SK-N-SH (cell line): Measurements from ENCODE around the gene STAMBP. TPM values are rescaled to one million over a fixed set of nuclear protein-coding genes. Genes with fewer than 3 reads are reported as not detected.

Experiments
- CTCF ChIA-PET: fragments of 300-600, 350-600 bp; formaldehyde crosslinking; extraction: SDS; loops from one replicate; lab custom pipeline; 2021; lab: Yijun Ruan, JAX
- POLR2A ChIA-PET: fragments of 350-600 bp; sonication (Branson Sonifier 250); formaldehyde crosslinking; extraction: SDS; loops from one replicate; lab custom pipeline; 2020; ENCODE audit warnings: antibody characterized with exemption, inconsistent platforms; lab: Yijun Ruan, JAX
- DNase-seq: peaks from one replicate; pipeline ENCODE4 v3.0.0; 2012
- H2AFZ ChIP-seq: fragments of 200-600 bp; sonication (generic); 2 replicates; pipeline ENCODE4 v1.8.1; 2016; ENCODE audit warnings: antibody characterized with exemption, mild to moderate bottlenecking, low read depth
- H3F3A ChIP-seq: fragments of 200-600 bp; sonication (generic); replicated peaks from 2 replicates; pipeline ENCODE3; 2016; ENCODE audit warnings: antibody characterized with exemption, mild to moderate bottlenecking; ENCODE audit not compliant: insufficient read depth
- H3K27ac ChIP-seq, 2 experiments: fragments of 200-500 bp in 1 of 2; fragments of 200-600 bp in 1 of 2; sonication (Bioruptor generic) in 1 of 2; sonication (generic), shearing (Covaris generic) in 1 of 2; 2 replicates each; pipeline versions ENCODE4 v1.5.1 to v1.6.1; 2014 to 2016; ENCODE audit warnings: low read depth in 2 of 2, inconsistent platforms in 1 of 2, low read length in 1 of 2, mild to moderate bottlenecking in 1 of 2, mixed read lengths in 1 of 2
- H3K27me3 ChIP-seq: fragments of 200-600 bp; sonication (generic), shearing (Covaris generic); 2 replicates; pipeline ENCODE4 v1.6.1; 2016; ENCODE audit warnings: mixed run types; ENCODE audit not compliant: insufficient read depth
- H3K36me3 ChIP-seq, 2 experiments: fragments of 200-500 bp in 1 of 2; fragments of 200-600 bp in 1 of 2; sonication (Bioruptor generic) in 1 of 2; sonication (generic) in 1 of 2; replicated peaks in 1 of 2; 2 replicates each; pipeline versions ENCODE3 to v1.5.1; 2014 to 2016; ENCODE audit warnings: low read length in 1 of 2, mild to moderate bottlenecking in 1 of 2; ENCODE audit not compliant: insufficient read depth in 2 of 2, control insufficient read depth in 1 of 2
- H3K4me1 ChIP-seq, 2 experiments: fragments of 200-500 bp in 1 of 2; fragments of 200-600 bp in 1 of 2; sonication (Bioruptor generic) in 1 of 2; sonication (generic), shearing (Covaris generic) in 1 of 2; 2 replicates each; pipeline versions ENCODE4 v1.5.1 to v1.6.1; 2014 to 2016; ENCODE audit warnings: low read depth in 1 of 2, low read length in 1 of 2, mixed run types in 1 of 2; ENCODE audit not compliant: insufficient read depth in 2 of 2, control insufficient read depth in 1 of 2
- H3K4me2 ChIP-seq: fragments of 200-600 bp; sonication (generic), shearing (Covaris generic); 2 replicates; pipeline ENCODE4 v1.6.1; 2017; ENCODE audit warnings: mixed run types
- H3K4me3 ChIP-seq, 2 experiments: fragments of 200-500 bp in 1 of 2; fragments of 200-600 bp in 1 of 2; sonication (Bioruptor generic) in 1 of 2; sonication (generic), shearing (Covaris generic) in 1 of 2; 2 replicates each; pipeline versions ENCODE4 v1.5.1 to v1.8.1; 2014 to 2016; ENCODE audit warnings: low read depth in 2 of 2, inconsistent platforms in 1 of 2, low read length in 1 of 2, mild to moderate bottlenecking in 1 of 2, mixed read lengths in 1 of 2, moderate library complexity in 1 of 2
- H3K79me2 ChIP-seq: fragments of 200-600 bp; sonication (generic); 2 replicates; pipeline ENCODE4 v1.8.1; 2017; ENCODE audit warnings: mild to moderate bottlenecking; ENCODE audit not compliant: insufficient read depth
- H3K9ac ChIP-seq: fragments of 200-600 bp; sonication (generic); 2 replicates; pipeline ENCODE4 v1.6.1; 2017; ENCODE audit warnings: mixed run types
- H3K9me2 ChIP-seq: fragments of 200-600 bp; sonication (generic); 2 replicates; pipeline ENCODE4 v1.6.1; 2017; ENCODE audit warnings: mixed run types
- H3K9me3 ChIP-seq: fragments of 200-600 bp; sonication (generic); 2 replicates; pipeline ENCODE4 v1.6.1; 2017; ENCODE audit warnings: mixed run types, mild to moderate bottlenecking, moderate library complexity
- H4K20me1 ChIP-seq: fragments of 200-600 bp; sonication (generic); 2 replicates; pipeline ENCODE4 v1.6.1; 2017; ENCODE audit warnings: mild to moderate bottlenecking, mixed run types; ENCODE audit not compliant: insufficient read depth
- CHD2 ChIP-seq: fragments of 150-350 bp; IDR thresholded peaks from 2 replicates; pipeline ENCODE4 v1.6.1; 2018; ENCODE audit warnings: low read length; ENCODE audit not compliant: partially characterized antibody
- ELF1 ChIP-seq: IDR thresholded peaks from 2 replicates; pipeline ENCODE4 v1.4.0; 2012
- EP300 ChIP-seq, 2 experiments: IDR thresholded peaks; 2 replicates each; pipeline versions ENCODE4 v1.4.0 to v1.6.1; 2012; ENCODE audit warnings: borderline replicate concordance in 1 of 2, low read depth in 1 of 2, low read length in 1 of 2
- FOSL2 ChIP-seq: IDR thresholded peaks from 2 replicates; pipeline ENCODE4 v1.4.0; 2012; ENCODE audit warnings: low read depth, mild to moderate bottlenecking, moderate library complexity, borderline replicate concordance
- FOXJ3 ChIP-seq: sonication (generic); formaldehyde crosslinking; IDR thresholded peaks from 2 replicates; pipeline ENCODE4 v1.5.1; 2020; ENCODE audit warnings: mild to moderate bottlenecking, missing genetic modification reagents
- GATA2 ChIP-seq: sonication (generic); formaldehyde crosslinking; IDR thresholded peaks from 2 replicates; pipeline ENCODE4 v1.5.0; 2020; ENCODE audit warnings: mild to moderate bottlenecking, missing genetic modification reagents
- JUND ChIP-seq: IDR thresholded peaks from 2 replicates; pipeline ENCODE4 v1.4.0; 2012
- SIN3A ChIP-seq: IDR thresholded peaks from 2 replicates; pipeline ENCODE4 v1.6.1; 2012; ENCODE audit warnings: low read depth, mild to moderate bottlenecking, low read length, moderate library complexity, borderline replicate concordance
- SMC3 ChIP-seq: IDR thresholded peaks from 2 replicates; pipeline ENCODE4 v1.6.1; 2012; ENCODE audit warnings: low read depth, low read length, improper control_type of control experiment
- TAF1 ChIP-seq: IDR thresholded peaks from 2 replicates; pipeline ENCODE4 v1.6.1; 2012; ENCODE audit warnings: low read depth, mild to moderate bottlenecking, low read length, moderate library complexity, borderline replicate concordance
- TEAD4 ChIP-seq: IDR thresholded peaks from 2 replicates; pipeline ENCODE4 v1.4.0; 2012; ENCODE audit warnings: mild to moderate bottlenecking, borderline replicate concordance; ENCODE audit not compliant: insufficient read depth
- WGBS: methylation state at CpG from one replicate; pipeline ENCODE4 v1.1.6; 2017; ENCODE audit warnings: low lambda C conversion rate; 5-methylcytosine and 5-hydroxymethylcytosine counted together
- polyA plus RNA-seq, 3 experiments: library from polyadenylated mRNA; depleted of rRNA; stranded (reverse); fragments of >200 nt; gene quantifications; 2 replicates each; pipeline ENCODE4 v1.2.3, GENCODE V29; 2012
- TF ChIP-seq, protein P1 (sequence below): IDR thresholded peaks from 2 replicates; pipeline ENCODE4 v1.6.1; 2012; ENCODE audit warnings: mild to moderate bottlenecking, low read depth, low read length, moderate library complexity
- TF ChIP-seq, protein P2 (sequence below): IDR thresholded peaks from 2 replicates; pipeline ENCODE4 v1.4.0; 2012; ENCODE audit warnings: low read depth, borderline replicate concordance
- TF ChIP-seq, protein P3 (sequence below): IDR thresholded peaks from 2 replicates; pipeline ENCODE4 v1.4.0; 2012; ENCODE audit warnings: low read depth, borderline replicate concordance
- TF ChIP-seq, protein P4 (sequence below): IDR thresholded peaks from 2 replicates; pipeline ENCODE4 v1.4.0; 2012; ENCODE audit warnings: low read depth

The STAMBP gene
- polyA plus RNA-seq, 1 of the 3 experiments (the other 2 are of a cell fraction) = 42.2 TPM

DNA sequence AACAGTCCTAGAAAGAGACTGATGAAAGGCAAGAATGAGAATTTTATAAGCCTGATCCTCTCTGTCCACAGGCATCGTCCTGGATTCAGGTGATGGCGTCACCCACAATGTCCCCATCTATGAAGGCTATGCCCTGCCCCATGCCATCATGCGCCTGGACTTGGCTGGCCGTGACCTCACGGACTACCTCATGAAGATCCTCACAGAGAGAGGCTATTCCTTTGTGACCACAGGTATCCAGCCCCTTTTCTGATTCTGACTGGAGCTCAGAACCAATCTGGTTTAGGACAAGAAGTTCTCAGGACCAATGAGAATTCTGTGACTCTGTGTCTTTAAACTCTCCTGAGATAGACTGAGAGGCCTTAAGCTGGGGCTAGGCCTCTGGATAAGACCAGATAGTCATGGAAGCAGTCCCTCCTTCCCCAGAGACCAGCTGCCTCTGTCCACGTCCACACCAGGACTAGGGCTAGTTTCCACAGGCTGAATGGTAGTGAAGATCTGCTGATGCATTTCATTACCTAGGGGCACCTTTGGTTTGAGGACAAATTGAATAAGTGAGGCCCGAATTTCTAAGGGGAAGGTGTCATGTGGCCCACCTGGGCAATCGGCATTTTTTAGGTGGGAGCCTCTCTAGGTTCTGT lies 84.8 kb downstream of the STAMBP start:
- no peak overlapping the region for H3K4me2 ChIP-seq
- ChIA-PET CTCF (no interaction called here), POLR2A (no interaction called here)
- peaks cover 0 to 5% of the 10 kb centered on the region in 2 experiments; a peak in 1 of 4 replicates for H3K4me1 ChIP-seq
- no peaks in the 10 kb centered on the region for H3K9me3 ChIP-seq
- no peak for DNase-seq
- H3K9ac ChIP-seq = no peak overlapping the region
- H3K79me2 ChIP-seq = no peaks in the 10 kb centered on the region
- H3K27me3 ChIP-seq = no peaks in the 10 kb centered on the region; the same call in 1 of the 2 replicates
- H3F3A ChIP-seq = no peaks in the 10 kb centered on the region
- no peaks in the 10 kb centered on the region for H3K9me2 ChIP-seq
- no peak for TF ChIP-seq ELF1
- TF ChIP-seq, protein P1, sequence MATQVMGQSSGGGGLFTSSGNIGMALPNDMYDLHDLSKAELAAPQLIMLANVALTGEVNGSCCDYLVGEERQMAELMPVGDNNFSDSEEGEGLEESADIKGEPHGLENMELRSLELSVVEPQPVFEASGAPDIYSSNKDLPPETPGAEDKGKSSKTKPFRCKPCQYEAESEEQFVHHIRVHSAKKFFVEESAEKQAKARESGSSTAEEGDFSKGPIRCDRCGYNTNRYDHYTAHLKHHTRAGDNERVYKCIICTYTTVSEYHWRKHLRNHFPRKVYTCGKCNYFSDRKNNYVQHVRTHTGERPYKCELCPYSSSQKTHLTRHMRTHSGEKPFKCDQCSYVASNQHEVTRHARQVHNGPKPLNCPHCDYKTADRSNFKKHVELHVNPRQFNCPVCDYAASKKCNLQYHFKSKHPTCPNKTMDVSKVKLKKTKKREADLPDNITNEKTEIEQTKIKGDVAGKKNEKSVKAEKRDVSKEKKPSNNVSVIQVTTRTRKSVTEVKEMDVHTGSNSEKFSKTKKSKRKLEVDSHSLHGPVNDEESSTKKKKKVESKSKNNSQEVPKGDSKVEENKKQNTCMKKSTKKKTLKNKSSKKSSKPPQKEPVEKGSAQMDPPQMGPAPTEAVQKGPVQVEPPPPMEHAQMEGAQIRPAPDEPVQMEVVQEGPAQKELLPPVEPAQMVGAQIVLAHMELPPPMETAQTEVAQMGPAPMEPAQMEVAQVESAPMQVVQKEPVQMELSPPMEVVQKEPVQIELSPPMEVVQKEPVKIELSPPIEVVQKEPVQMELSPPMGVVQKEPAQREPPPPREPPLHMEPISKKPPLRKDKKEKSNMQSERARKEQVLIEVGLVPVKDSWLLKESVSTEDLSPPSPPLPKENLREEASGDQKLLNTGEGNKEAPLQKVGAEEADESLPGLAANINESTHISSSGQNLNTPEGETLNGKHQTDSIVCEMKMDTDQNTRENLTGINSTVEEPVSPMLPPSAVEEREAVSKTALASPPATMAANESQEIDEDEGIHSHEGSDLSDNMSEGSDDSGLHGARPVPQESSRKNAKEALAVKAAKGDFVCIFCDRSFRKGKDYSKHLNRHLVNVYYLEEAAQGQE = no peak
- TF ChIP-seq SIN3A = no peak
- TF ChIP-seq FOXJ3 (CRISPR knock-in tag) = no peak
- TF ChIP-seq GATA2 (CRISPR knock-in tag) = no peak
- TF ChIP-seq TAF1 = no peak
- TF ChIP-seq EP300 (IDR thresholded peaks at IDR 0.05; ENCODE audit: borderline replicate concordance in 1 of 2, low read depth in 1 of 2, low read length in 1 of 2) = no peak
- TF ChIP-seq FOSL2 = no peak
- no peak for TF ChIP-seq CHD2
- no peak for TF ChIP-seq JUND
- TF ChIP-seq, protein P2, sequence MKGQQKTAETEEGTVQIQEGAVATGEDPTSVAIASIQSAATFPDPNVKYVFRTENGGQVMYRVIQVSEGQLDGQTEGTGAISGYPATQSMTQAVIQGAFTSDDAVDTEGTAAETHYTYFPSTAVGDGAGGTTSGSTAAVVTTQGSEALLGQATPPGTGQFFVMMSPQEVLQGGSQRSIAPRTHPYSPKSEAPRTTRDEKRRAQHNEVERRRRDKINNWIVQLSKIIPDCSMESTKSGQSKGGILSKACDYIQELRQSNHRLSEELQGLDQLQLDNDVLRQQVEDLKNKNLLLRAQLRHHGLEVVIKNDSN = no peak
- no peak for TF ChIP-seq TEAD4
- TF ChIP-seq SMC3 = no peak
- TF ChIP-seq, protein P3, sequence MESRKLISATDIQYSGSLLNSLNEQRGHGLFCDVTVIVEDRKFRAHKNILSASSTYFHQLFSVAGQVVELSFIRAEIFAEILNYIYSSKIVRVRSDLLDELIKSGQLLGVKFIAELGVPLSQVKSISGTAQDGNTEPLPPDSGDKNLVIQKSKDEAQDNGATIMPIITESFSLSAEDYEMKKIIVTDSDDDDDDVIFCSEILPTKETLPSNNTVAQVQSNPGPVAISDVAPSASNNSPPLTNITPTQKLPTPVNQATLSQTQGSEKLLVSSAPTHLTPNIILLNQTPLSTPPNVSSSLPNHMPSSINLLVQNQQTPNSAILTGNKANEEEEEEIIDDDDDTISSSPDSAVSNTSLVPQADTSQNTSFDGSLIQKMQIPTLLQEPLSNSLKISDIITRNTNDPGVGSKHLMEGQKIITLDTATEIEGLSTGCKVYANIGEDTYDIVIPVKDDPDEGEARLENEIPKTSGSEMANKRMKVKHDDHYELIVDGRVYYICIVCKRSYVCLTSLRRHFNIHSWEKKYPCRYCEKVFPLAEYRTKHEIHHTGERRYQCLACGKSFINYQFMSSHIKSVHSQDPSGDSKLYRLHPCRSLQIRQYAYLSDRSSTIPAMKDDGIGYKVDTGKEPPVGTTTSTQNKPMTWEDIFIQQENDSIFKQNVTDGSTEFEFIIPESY = no peak
- TF ChIP-seq, protein P4, sequence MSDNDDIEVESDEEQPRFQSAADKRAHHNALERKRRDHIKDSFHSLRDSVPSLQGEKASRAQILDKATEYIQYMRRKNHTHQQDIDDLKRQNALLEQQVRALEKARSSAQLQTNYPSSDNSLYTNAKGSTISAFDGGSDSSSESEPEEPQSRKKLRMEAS = no peak
- H3K4me3 ChIP-seq = no peak overlapping the region
- no peaks in the 10 kb centered on the region for H4K20me1 ChIP-seq
- no peak overlapping the region for H2AFZ ChIP-seq
- 73% methylated on average over 8 of the region's 8 CpGs for WGBS
- H3K36me3 ChIP-seq = no peaks in the 10 kb centered on the region
- H3K27ac ChIP-seq = no peak overlapping the region
